DOHH2 (cell line): ENCODE measurements around the gene SLC35F5.

Experiments used
- EZH2phosphoT487 ChIP-seq: fragments of 200-600 bp; sonication (generic); IDR thresholded peaks from 2 replicates; pipeline ENCODE4 v1.6.1; 2017; ENCODE audit warnings: borderline replicate concordance, mild to moderate bottlenecking, antibody characterized with exemption, low read length, moderate library complexity, mixed read lengths
- TF ChIP-seq, protein P1 (sequence below): fragments of 200-600 bp; sonication (generic); IDR thresholded peaks from one replicate; pipeline ENCODE4 v1.5.1; 2014; ENCODE audit warnings: antibody characterized with exemption, mild to moderate bottlenecking, low read depth, low read length; ENCODE audit not compliant: poor library complexity, severe bottlenecking

DNA sequence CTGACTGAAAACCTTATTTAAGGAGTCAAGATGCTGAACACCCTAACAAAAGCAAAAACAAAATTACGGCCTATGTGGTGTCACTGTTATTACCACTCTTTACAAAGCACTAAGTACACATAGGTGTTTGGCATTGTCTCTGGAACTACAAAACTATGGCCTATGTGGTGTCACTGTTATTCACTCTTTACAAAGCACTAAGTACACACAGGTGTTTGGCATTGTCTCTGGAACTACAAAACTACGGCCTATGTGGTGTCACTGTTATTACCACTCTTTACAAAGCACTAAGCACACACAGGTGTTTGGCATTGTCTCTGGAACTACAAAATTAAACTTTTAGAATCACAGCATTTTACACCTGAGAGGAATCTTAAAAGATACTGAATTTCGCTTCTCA, 47.4 kb downstream of the SLC35F5 start:
- TF ChIP-seq, protein P1, sequence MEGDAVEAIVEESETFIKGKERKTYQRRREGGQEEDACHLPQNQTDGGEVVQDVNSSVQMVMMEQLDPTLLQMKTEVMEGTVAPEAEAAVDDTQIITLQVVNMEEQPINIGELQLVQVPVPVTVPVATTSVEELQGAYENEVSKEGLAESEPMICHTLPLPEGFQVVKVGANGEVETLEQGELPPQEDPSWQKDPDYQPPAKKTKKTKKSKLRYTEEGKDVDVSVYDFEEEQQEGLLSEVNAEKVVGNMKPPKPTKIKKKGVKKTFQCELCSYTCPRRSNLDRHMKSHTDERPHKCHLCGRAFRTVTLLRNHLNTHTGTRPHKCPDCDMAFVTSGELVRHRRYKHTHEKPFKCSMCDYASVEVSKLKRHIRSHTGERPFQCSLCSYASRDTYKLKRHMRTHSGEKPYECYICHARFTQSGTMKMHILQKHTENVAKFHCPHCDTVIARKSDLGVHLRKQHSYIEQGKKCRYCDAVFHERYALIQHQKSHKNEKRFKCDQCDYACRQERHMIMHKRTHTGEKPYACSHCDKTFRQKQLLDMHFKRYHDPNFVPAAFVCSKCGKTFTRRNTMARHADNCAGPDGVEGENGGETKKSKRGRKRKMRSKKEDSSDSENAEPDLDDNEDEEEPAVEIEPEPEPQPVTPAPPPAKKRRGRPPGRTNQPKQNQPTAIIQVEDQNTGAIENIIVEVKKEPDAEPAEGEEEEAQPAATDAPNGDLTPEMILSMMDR: no peak
- no peak for TF ChIP-seq EZH2phosphoT487
